ENCODE results near the gene KIF11.
"Not testable (repeated sequence)": the region's sequence is repeated elsewhere in the genome, so short reads cannot be mapped to it uniquely, and the experiment has no call there.

Gene KIF11

GRCh38 chr10:92641492-92641891 lies 48.6 kb downstream of the KIF11 start:
- no peak for DNase-seq (ENCODE audit: low read depth)
- no peak for TF ChIP-seq CTCF (IDR thresholded peaks at IDR 0.05; ENCODE audit: low read depth, low read length, missing control alignments)
- in situ Hi-C loops (cut with HindIII; ENCODE audit: low sequenced_read_pairs) = no loop called here
- no peak overlapping the region for H3K4me3 ChIP-seq (ENCODE audit: low read depth, low read length)

GRCh38 chr10:92644921-92645320 lies 52.0 kb downstream of the KIF11 start:
- in situ Hi-C loops (cut with HindIII; ENCODE audit: low sequenced_read_pairs) = no loop called here
- TF ChIP-seq CTCF (IDR thresholded peaks at IDR 0.05; ENCODE audit: low read depth, low read length, missing control alignments) = no peak
- no peak for DNase-seq (ENCODE audit: low read depth)
- H3K4me3 ChIP-seq (ENCODE audit: low read depth, low read length) = no peak overlapping the region

GRCh38 chr10:92650864-92651263 lies 57.9 kb downstream of the KIF11 start:
- H3K4me3 ChIP-seq (ENCODE audit: low read depth, low read length); in situ Hi-C loops (cut with HindIII; ENCODE audit: low sequenced_read_pairs); DNase-seq (ENCODE audit: low read depth): not testable (repeated sequence)

- no peak overlapping the region for H3K4me3 ChIP-seq (ENCODE audit: low read depth, low read length)
- no peak for DNase-seq (ENCODE audit: low read depth)
- in situ Hi-C loops (cut with HindIII; ENCODE audit: low sequenced_read_pairs) = no loop called here
- no peak for TF ChIP-seq CTCF (IDR thresholded peaks at IDR 0.05; ENCODE audit: low read depth, low read length, missing control alignments)
Observed at GRCh38 chr10:92655426-92655825, 62.5 kb downstream of the KIF11 start.

GRCh38 chr10:92656266-92656961 lies 63.5 kb downstream of the KIF11 start:
- in situ Hi-C loops (cut with HindIII; ENCODE audit: low sequenced_read_pairs) = no loop called here
- DNase-seq (ENCODE audit: low read depth) = no peak
- no peak for TF ChIP-seq CTCF (IDR thresholded peaks at IDR 0.05; ENCODE audit: low read depth, low read length, missing control alignments)
- H3K4me3 ChIP-seq (ENCODE audit: low read depth, low read length) = no peak overlapping the region

GRCh38 chr10:92657024-92657423 lies 64.1 kb downstream of the KIF11 start:
- TF ChIP-seq CTCF (IDR thresholded peaks at IDR 0.05; ENCODE audit: low read depth, low read length, missing control alignments) = no peak
- in situ Hi-C loops (cut with HindIII; ENCODE audit: low sequenced_read_pairs) = no loop called here

GRCh38 chr10:92662848-92663247 lies 69.9 kb downstream of the KIF11 start:
- no peak overlapping the region for H3K4me3 ChIP-seq (ENCODE audit: low read depth, low read length)
- in situ Hi-C loops (cut with HindIII; ENCODE audit: low sequenced_read_pairs) = no loop called here
- no peak for TF ChIP-seq CTCF (IDR thresholded peaks at IDR 0.05; ENCODE audit: low read depth, low read length, missing control alignments)
- DNase-seq (ENCODE audit: low read depth) = no peak

More at GRCh38 chr10:92657024-92657423, 64.1 kb downstream of the KIF11 start:
- no peak for DNase-seq (ENCODE audit: low read depth)
- H3K4me3 ChIP-seq (ENCODE audit: low read depth, low read length) = no peak overlapping the region

Data from astrocyte of the cerebellum (primary cell).